ENCODE measurements around the gene CCDC188.

CCDC188 gene

GRCh38 chr22:20150381-20151275 is at the start of gene CCDC188:
TSS of gene CCDC188 (minus strand) at chr22:20151055. CDS start at chr22:20150986, 69 bp downstream.
- no peak for TF ChIP-seq CTCF (IDR thresholded peaks at IDR 0.05; ENCODE audit: insufficient read depth, low read depth, low read length, missing control alignments)
- no peak for DNase-seq (ENCODE audit: low read depth)
- H3K4me3 ChIP-seq (ENCODE audit: low read length), result no peak within 1 kb of the TSS

- no peak for TF ChIP-seq CTCF (IDR thresholded peaks at IDR 0.05; ENCODE audit: insufficient read depth, low read depth, low read length, missing control alignments)
- no peak overlapping the region for H3K4me3 ChIP-seq (ENCODE audit: low read length)
- no peak for DNase-seq (ENCODE audit: low read depth)
Measured at GRCh38 chr22:20199906-20200305, 49.1 kb upstream of the CCDC188 start.

GRCh38 chr22:20199413-20199842 is 48.6 kb upstream of the CCDC188 start:
- no peak for DNase-seq (ENCODE audit: low read depth)
- TF ChIP-seq CTCF (IDR thresholded peaks at IDR 0.05; ENCODE audit: insufficient read depth, low read depth, low read length, missing control alignments), result no peak
- no peak overlapping the region for H3K4me3 ChIP-seq (ENCODE audit: low read length)

GRCh38 chr22:20198557-20199319 is 47.9 kb upstream of the CCDC188 start:
- TF ChIP-seq CTCF (IDR thresholded peaks at IDR 0.05; ENCODE audit: insufficient read depth, low read depth, low read length, missing control alignments), result no peak
- no peak overlapping the region for H3K4me3 ChIP-seq (ENCODE audit: low read length)
- no peak for DNase-seq (ENCODE audit: low read depth)

- H3K4me3 ChIP-seq (ENCODE audit: low read length), result no peak overlapping the region
- no peak for DNase-seq (ENCODE audit: low read depth)
- TF ChIP-seq CTCF (IDR thresholded peaks at IDR 0.05; ENCODE audit: insufficient read depth, low read depth, low read length, missing control alignments), result no peak
Measured at GRCh38 chr22:20197407-20198030, 46.7 kb upstream of the CCDC188 start.

- no peak for DNase-seq (ENCODE audit: low read depth)
- no peak for TF ChIP-seq CTCF (IDR thresholded peaks at IDR 0.05; ENCODE audit: insufficient read depth, low read depth, low read length, missing control alignments)
- H3K4me3 ChIP-seq (ENCODE audit: low read length), result no peak overlapping the region
Measured at GRCh38 chr22:20196094-20196842, 45.4 kb upstream of the CCDC188 start.
